Measurements from ENCODE around the gene MSMP.

Gene MSMP

DNA sequence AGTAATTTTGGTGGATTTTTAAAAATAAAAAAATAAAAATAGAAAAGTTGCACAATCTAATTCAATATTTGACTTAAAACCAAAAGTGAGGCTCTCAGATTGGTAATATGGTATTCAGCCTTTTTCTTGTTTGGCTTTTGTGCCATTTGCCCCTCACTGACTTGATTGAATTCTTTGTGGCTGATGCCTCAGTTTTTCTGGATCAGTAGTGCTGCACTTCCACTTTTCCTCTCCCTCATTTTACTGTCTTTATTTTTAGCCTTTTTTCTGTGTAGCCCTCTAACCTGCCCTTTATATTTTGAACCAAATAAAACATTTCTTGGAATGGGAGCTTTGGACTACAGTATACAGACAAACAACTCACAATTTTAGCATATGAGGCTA is 3.8 kb upstream of the MSMP start:
- no peaks in the 10 kb centered on the region for H3K27me3 Mint-ChIP-seq
- peak overlapping the region; percentile 97 for H3K4me3 Mint-ChIP-seq
- H3K36me3 Mint-ChIP-seq (ENCODE audit: low read depth): peaks cover 49% of the 10 kb centered on the region
- no peaks in the 10 kb centered on the region for H3K9me3 Mint-ChIP-seq
- DNase-seq: no peak
- peak overlapping the region; percentile 58 for H3K27ac Mint-ChIP-seq
- peaks cover 47% of the 10 kb centered on the region for H3K4me1 Mint-ChIP-seq (ENCODE audit: low read depth)

DNA sequence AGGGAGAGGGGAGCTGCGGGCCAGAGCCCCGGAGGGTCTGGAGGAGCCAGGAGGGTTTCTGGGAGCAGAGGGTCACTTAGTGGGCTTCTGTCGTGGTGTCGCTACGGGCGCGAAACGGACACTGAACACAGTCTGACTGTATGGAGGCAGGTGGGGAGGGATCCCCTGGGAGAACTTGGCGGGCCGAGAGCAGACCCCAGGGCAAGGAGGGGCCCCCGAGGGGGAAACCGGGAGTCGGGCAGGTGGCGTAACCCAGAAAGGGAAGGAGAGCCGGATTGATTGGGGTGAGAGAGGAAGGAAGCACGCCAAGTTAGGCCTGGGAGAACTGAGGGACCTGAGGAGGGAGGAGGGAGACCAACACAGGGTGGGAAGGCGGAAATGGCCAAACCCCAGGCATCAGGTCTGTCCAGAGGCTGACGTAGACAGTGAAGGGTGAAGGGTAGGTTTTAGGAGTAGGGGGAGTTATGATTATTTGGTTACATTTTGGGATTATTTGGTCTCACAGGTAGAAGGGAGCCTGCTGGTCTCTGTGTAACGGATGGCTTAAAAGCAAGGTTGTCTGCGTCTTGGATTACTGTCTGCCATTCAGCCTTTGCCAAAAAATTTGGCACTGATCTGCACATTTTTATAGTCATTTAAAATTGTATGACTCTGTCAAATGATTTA is 3.3 kb upstream of the MSMP start:
- Mint-ChIP-seq H3K4me1 (ENCODE audit: low read depth) (peaks cover 46% of the 10 kb centered on the region), H3K9me3 (no peaks in the 10 kb centered on the region), H3K4me3 (peak overlapping the region; percentile 97), H3K36me3 (ENCODE audit: low read depth) (peaks cover 54% of the 10 kb centered on the region), H3K27me3 (no peaks in the 10 kb centered on the region), H3K27ac (peak overlapping the region; percentile 96)
- peak; percentile 72 for DNase-seq

DNA sequence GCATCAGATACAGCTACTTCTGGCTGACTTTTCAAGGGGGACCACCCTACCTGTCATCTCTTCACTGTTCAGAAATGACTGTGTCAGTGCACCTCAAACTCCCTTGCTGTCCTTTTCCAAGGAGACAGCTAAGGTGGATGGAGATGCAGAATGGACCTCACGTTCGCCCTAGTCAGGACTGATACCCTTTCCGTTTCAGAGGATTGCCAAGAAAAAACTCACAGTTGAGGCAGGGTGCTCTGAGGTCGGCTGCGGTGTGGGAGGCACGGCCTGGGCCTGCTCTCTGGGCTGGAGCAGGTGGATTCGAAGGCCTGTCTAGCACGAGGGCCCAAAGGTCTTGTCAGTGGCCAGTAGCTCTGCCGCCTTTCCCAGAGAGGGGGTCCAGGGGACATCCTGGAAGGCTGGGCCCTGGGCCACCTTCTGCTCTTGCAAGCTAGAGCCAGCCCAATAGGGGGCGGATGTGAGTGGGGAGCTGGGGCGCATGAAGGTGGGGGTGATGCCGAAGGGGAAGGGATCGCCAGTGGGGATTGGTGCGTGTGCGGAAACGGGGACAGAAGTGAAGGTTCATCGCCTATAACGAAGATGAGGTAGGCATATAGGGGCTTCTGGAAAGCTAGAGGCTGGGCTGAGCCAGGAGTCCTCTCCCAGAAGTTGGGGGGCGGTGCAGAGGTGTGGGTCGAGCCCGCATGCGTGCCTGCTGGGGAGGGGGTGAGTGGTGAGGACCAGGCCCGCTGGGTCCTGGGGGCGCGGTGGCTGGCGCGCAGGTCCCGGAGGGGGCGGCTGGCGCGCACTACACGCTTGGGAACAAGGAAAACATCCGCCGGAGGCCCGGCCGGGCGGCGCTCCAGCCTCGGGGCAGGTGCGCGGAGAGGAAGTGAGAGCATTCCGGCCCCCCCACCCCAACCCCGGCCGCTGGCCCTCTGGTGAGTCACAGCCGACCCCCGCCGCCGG is 2.5 kb upstream of the MSMP start:
- peak; percentile 86 for DNase-seq
- peaks cover 40% of the 10 kb centered on the region for H3K4me1 Mint-ChIP-seq (ENCODE audit: low read depth)
- H3K27me3 Mint-ChIP-seq: no peaks in the 10 kb centered on the region
- H3K27ac Mint-ChIP-seq: peak overlapping the region; percentile 96
- no peaks in the 10 kb centered on the region for H3K9me3 Mint-ChIP-seq
- H3K4me3 Mint-ChIP-seq: peak overlapping the region; percentile 97
- H3K36me3 Mint-ChIP-seq (ENCODE audit: low read depth): peaks cover 59% of the 10 kb centered on the region

DNA sequence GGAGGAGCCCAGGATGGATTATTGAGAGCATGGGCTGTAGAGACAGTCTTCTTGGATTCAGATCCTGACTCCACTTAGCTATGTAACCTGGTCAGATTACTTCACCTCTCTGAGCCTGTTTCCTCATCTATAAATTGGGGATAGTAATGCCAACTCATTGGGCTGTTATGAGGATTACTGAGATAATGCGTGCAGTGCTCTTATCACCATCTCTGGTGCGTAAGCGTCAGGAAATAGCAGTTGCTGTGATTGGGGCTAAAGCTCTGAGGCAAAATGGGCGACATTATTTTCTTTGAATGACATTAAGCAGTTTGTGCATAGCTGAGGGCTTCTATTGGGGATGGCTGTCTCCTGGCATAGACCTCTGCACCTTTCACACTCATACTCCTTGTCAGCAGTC is 995 bp upstream of the MSMP start:
- no peaks in the 10 kb centered on the region for H3K9me3 Mint-ChIP-seq
- no peak overlapping the region for H3K4me3 Mint-ChIP-seq

DNA sequence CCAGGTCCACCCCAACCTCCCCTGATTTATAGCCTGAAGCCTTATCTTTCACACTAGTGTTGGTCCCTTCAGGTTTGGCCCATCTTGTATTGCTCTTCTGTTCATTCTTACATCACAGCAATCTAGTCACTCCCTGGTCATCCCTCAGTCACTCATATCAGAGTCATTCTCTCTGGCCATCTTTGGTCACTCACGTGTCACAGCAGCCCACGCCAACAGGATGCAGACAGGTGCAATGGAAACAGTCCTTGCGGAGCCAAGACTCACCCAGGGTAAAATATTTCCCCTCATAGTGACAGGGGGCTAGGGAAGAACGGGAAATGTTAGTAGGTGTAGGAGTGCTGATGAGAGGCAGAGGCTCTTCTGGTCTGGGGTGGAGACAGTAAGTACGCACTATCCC is 610 bp downstream of the MSMP start:
- DNase-seq: no peak
- no peaks in the 10 kb centered on the region for H3K9me3 Mint-ChIP-seq
- peaks cover 31% of the 10 kb centered on the region for H3K4me1 Mint-ChIP-seq (ENCODE audit: low read depth)
- H3K27ac Mint-ChIP-seq: no peak overlapping the region
- peaks cover 64% of the 10 kb centered on the region for H3K36me3 Mint-ChIP-seq (ENCODE audit: low read depth)
- H3K4me3 Mint-ChIP-seq: no peak overlapping the region
- no peaks in the 10 kb centered on the region for H3K27me3 Mint-ChIP-seq

More for the DNA sequence above, 995 bp upstream of the MSMP start:
- Mint-ChIP-seq H3K27me3 (no peaks in the 10 kb centered on the region), H3K4me1 (ENCODE audit: low read depth) (peaks cover 38% of the 10 kb centered on the region), H3K36me3 (ENCODE audit: low read depth) (peaks cover 59% of the 10 kb centered on the region), H3K27ac (peak overlapping the region; percentile 27)
- DNase-seq: no peak

DNA sequence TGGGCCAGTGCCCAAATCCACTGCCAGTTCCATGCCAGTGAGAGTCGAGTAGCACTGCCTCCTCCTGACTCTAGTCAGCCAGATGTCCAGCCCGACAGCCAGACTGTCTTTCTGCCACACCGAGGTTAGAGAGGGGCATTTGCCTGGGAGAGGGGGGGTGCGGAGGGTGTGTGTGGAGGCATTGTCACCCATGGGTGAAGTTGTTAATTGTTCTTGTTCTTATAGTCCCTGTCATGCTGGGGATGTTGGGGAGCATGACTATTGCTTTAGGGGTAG is 3.9 kb downstream of the MSMP start:
- peak overlapping the region; percentile 93 for H3K27ac Mint-ChIP-seq
- peak overlapping the region; percentile 91 for H3K4me3 Mint-ChIP-seq
- peaks cover 77% of the 10 kb centered on the region for H3K36me3 Mint-ChIP-seq (ENCODE audit: low read depth)
- H3K27me3 Mint-ChIP-seq: no peaks in the 10 kb centered on the region
- no peaks in the 10 kb centered on the region for H3K9me3 Mint-ChIP-seq
- DNase-seq: no peak
- H3K4me1 Mint-ChIP-seq (ENCODE audit: low read depth): peaks cover 39% of the 10 kb centered on the region

GRCh38 chr9:35749515-35750255 is 4.4 kb downstream of the MSMP start:
- H3K9me3 Mint-ChIP-seq: no peaks in the 10 kb centered on the region
- DNase-seq: no peak

GRCh38 chr9:35748858-35749514 is 5.1 kb downstream of the MSMP start, which contains the start of the genes GBA2 and RGP1:
Gene GBA2, minus strand, starts transcription at chr9:35749228. Its CDS starts 524 bp downstream, at chr9:35748704.
Gene RGP1, plus strand, starts transcription at chr9:35749287. Its CDS starts 469 bp downstream, at chr9:35749756.
- peaks cover 83% of the 10 kb centered on the region for H3K36me3 Mint-ChIP-seq (ENCODE audit: low read depth)
- no peaks in the 10 kb centered on the region for H3K27me3 Mint-ChIP-seq
- peaks cover 43% of the 10 kb centered on the region for H3K4me1 Mint-ChIP-seq (ENCODE audit: low read depth)

More at GRCh38 chr9:35749515-35750255, 4.4 kb downstream of the MSMP start:
- Mint-ChIP-seq H3K4me1 (ENCODE audit: low read depth) (peaks cover 40% of the 10 kb centered on the region), H3K36me3 (ENCODE audit: low read depth) (peaks cover 78% of the 10 kb centered on the region), H3K27me3 (no peaks in the 10 kb centered on the region), H3K27ac (peak overlapping the region; percentile 93), H3K4me3 (peak overlapping the region; percentile 91)

GRCh38 chr9:35748242-35748857 is 5.7 kb downstream of the MSMP start:
- peaks cover 45% of the 10 kb centered on the region for H3K4me1 Mint-ChIP-seq (ENCODE audit: low read depth)
- H3K9me3 Mint-ChIP-seq: no peaks in the 10 kb centered on the region
- peaks cover 83% of the 10 kb centered on the region for H3K36me3 Mint-ChIP-seq (ENCODE audit: low read depth)
- peak overlapping the region; percentile 84 for H3K27ac Mint-ChIP-seq
- H3K27me3 Mint-ChIP-seq: no peaks in the 10 kb centered on the region
- no peak for DNase-seq
- H3K4me3 Mint-ChIP-seq: peak overlapping the region; percentile 90

More at GRCh38 chr9:35748858-35749514, 5.1 kb downstream of the MSMP start, which contains the start of the genes GBA2 and RGP1:
- Mint-ChIP-seq H3K4me3 (peak within 1 kb of the TSS; percentile 91), H3K9me3 (no peaks in the 10 kb centered on the region), H3K27ac (peak within 1 kb of the TSS; percentile 93)
- DNase-seq: peak; percentile 86

- H3K27ac Mint-ChIP-seq: no peak overlapping the region
- no peaks in the 10 kb centered on the region for H3K9me3 Mint-ChIP-seq
- DNase-seq: no peak
- H3K36me3 Mint-ChIP-seq (ENCODE audit: low read depth): peaks cover 83% of the 10 kb centered on the region
- peaks cover 56% of the 10 kb centered on the region for H3K4me1 Mint-ChIP-seq (ENCODE audit: low read depth)
- H3K4me3 Mint-ChIP-seq: peak overlapping the region; percentile 90
- H3K27me3 Mint-ChIP-seq: no peaks in the 10 kb centered on the region
Measured at GRCh38 chr9:35746583-35746982, 7.5 kb downstream of the MSMP start.

- peak overlapping the region; percentile 90 for H3K4me3 Mint-ChIP-seq
- H3K36me3 Mint-ChIP-seq (ENCODE audit: low read depth): peaks cover 83% of the 10 kb centered on the region
- no peak for DNase-seq
- H3K27ac Mint-ChIP-seq: peak overlapping the region; percentile 12
- H3K4me1 Mint-ChIP-seq (ENCODE audit: low read depth): peaks cover 56% of the 10 kb centered on the region
- no peaks in the 10 kb centered on the region for H3K9me3 Mint-ChIP-seq
- no peaks in the 10 kb centered on the region for H3K27me3 Mint-ChIP-seq
Measured at GRCh38 chr9:35745569-35745968, 8.5 kb downstream of the MSMP start.

DNA sequence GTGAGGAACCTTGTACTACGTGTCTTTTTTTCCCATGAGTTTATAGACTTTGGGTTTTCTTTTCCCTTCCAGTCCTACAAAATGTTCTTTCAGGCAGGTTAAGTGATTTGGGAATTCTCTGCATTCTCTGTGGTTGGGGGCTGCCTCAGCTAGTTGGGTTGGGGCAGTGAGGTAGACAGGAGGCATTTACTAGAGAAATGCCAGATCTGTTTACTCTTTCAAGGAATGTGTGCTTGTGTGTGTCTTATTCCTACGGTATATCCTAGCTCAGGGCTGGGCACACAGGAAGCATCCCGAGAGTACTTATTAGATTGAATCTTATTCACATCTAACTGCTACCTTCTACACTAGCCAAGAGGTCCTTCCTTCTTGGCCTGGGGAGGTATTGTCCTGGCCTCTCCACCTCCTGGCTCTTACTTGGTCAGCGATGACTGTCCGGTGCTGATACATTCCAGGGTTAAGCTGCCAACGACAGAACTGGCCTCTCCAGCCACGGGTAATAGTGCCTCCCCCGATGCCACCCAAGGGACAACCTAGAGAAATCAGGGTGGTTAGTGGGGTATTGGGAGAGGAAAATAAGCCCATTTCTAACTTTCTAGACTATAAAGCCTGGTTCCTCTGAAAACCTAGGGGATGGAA is 10.1 kb downstream of the MSMP start:
- Mint-ChIP-seq H3K9me3 (no peaks in the 10 kb centered on the region), H3K27me3 (no peaks in the 10 kb centered on the region), H3K4me1 (ENCODE audit: low read depth) (peaks cover 47% of the 10 kb centered on the region), H3K36me3 (ENCODE audit: low read depth) (peaks cover 88% of the 10 kb centered on the region), H3K27ac (no peak overlapping the region), H3K4me3 (no peak overlapping the region)
- DNase-seq: no peak

DNA sequence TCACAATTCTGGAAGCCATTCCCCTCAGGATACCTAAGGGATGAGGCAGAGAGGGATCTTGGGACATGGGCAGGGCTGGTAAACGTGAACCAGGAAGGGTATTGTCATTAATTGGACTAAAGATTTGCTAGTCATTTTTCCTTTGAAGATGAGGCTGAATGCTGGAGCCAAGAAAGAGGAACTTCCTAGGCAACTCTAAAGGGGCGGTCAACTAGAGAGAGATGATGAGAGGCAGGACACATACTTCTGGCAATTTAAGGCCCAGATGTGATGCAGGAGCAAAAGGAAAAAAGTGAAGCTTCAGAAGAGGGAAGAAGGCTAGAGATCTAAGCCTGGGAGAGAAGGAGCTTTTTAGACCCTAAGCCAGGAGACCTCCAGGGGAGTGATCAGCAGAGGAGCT is 10.6 kb downstream of the MSMP start:
- H3K27me3 Mint-ChIP-seq: no peaks in the 10 kb centered on the region
- H3K4me1 Mint-ChIP-seq (ENCODE audit: low read depth): peaks cover 47% of the 10 kb centered on the region
- H3K4me3 Mint-ChIP-seq: no peak overlapping the region
- DNase-seq: no peak
- H3K27ac Mint-ChIP-seq: no peak overlapping the region
- no peaks in the 10 kb centered on the region for H3K9me3 Mint-ChIP-seq
- H3K36me3 Mint-ChIP-seq (ENCODE audit: low read depth): peaks cover 90% of the 10 kb centered on the region

Data from activated T-cell treated with anti-CD3 and anti-CD28 coated beads, Interleukin-2, amount 50 U/mL, for 24 hours (primary cell).